Measurements from ENCODE around the gene FGFBP2.

The FGFBP2 gene

GRCh38 chr4:15921592-15921932, 41.4 kb downstream of the FGFBP2 start:
- Histone ChIP-seq H3K79me2 (ENCODE audit: control insufficient read depth, low read length) (no peaks in the 10 kb centered on the region), H3K9me2 (replicated peaks; ENCODE audit: control insufficient read depth, low read length) (no peaks in the 10 kb centered on the region), H3K27me3 (ENCODE audit: control insufficient read depth, low read length) (no peaks in the 10 kb centered on the region), H3K27ac (ENCODE audit: low read depth, low read length) (no peak overlapping the region), H3F3A (ENCODE audit: control insufficient read depth, insufficient read depth) (no peaks in the 10 kb centered on the region), H4K20me1 (ENCODE audit: control insufficient read depth, insufficient read depth, low read depth, low read length) (no peaks in the 10 kb centered on the region), H3K36me3 (ENCODE audit: control insufficient read depth, low read length) (no peaks in the 10 kb centered on the region), H3K4me3 (ENCODE audit: low read length) (no peak overlapping the region), H3K4me1 (ENCODE audit: control insufficient read depth, low read length) (no peaks in the 10 kb centered on the region), H3K4me2 (ENCODE audit: low read length) (no peak overlapping the region), H3K9me3 (ENCODE audit: control insufficient read depth, insufficient read depth, low read length) (no peaks in the 10 kb centered on the region)
- TF ChIP-seq EZH2phosphoT487 (IDR thresholded peaks at IDR 0.05; ENCODE audit: borderline replicate concordance, low read length) (no peak), CTCF (IDR thresholded peaks at IDR 0.05; ENCODE audit: low read depth, low read length, poor library complexity, severe bottlenecking) (no peak)

GRCh38 chr4:15920723-15921591, 42.0 kb downstream of the FGFBP2 start:
- Histone ChIP-seq H3K27ac (ENCODE audit: low read depth, low read length) (no peak overlapping the region), H3K4me3 (ENCODE audit: low read length) (no peak overlapping the region)
- TF ChIP-seq CTCF (IDR thresholded peaks at IDR 0.05; ENCODE audit: low read depth, low read length, poor library complexity, severe bottlenecking) (no peak), EZH2phosphoT487 (IDR thresholded peaks at IDR 0.05; ENCODE audit: borderline replicate concordance, low read length) (no peak)

GRCh38 chr4:15918484-15919129, 44.4 kb downstream of the FGFBP2 start:
- Histone ChIP-seq H3K27ac (ENCODE audit: low read depth, low read length) (no peak overlapping the region), H3F3A (ENCODE audit: control insufficient read depth, insufficient read depth) (no peaks in the 10 kb centered on the region), H4K20me1 (ENCODE audit: control insufficient read depth, insufficient read depth, low read depth, low read length) (no peaks in the 10 kb centered on the region), H3K27me3 (ENCODE audit: control insufficient read depth, low read length) (peaks cover 14% of the 10 kb centered on the region; the same call in 1 of the 2 replicates), H3K4me2 (ENCODE audit: low read length) (no peak overlapping the region), H3K9me3 (ENCODE audit: control insufficient read depth, insufficient read depth, low read length) (no peaks in the 10 kb centered on the region), H3K79me2 (ENCODE audit: control insufficient read depth, low read length) (no peaks in the 10 kb centered on the region), H3K9me2 (replicated peaks; ENCODE audit: control insufficient read depth, low read length) (no peaks in the 10 kb centered on the region), H3K36me3 (ENCODE audit: control insufficient read depth, low read length) (no peaks in the 10 kb centered on the region), H3K4me3 (ENCODE audit: low read length) (no peak overlapping the region), H3K4me1 (ENCODE audit: control insufficient read depth, low read length) (no peaks in the 10 kb centered on the region)
- no peak for TF ChIP-seq CTCF (IDR thresholded peaks at IDR 0.05; ENCODE audit: low read depth, low read length, poor library complexity, severe bottlenecking)
- TF ChIP-seq EZH2phosphoT487 (IDR thresholded peaks at IDR 0.05; ENCODE audit: borderline replicate concordance, low read length), result no peak

More at GRCh38 chr4:15920723-15921591, 42.0 kb downstream of the FGFBP2 start:
- no peaks in the 10 kb centered on the region for H3K9me2 ChIP-seq (replicated peaks; ENCODE audit: control insufficient read depth, low read length)
- H3F3A ChIP-seq (ENCODE audit: control insufficient read depth, insufficient read depth), result no peaks in the 10 kb centered on the region
- no peaks in the 10 kb centered on the region for H3K9me3 ChIP-seq (ENCODE audit: control insufficient read depth, insufficient read depth, low read length)
- H3K4me2 ChIP-seq (ENCODE audit: low read length), result no peak overlapping the region
- no peaks in the 10 kb centered on the region for H3K79me2 ChIP-seq (ENCODE audit: control insufficient read depth, low read length)
- H3K4me1 ChIP-seq (ENCODE audit: control insufficient read depth, low read length), result no peaks in the 10 kb centered on the region
- no peaks in the 10 kb centered on the region for H3K27me3 ChIP-seq (ENCODE audit: control insufficient read depth, low read length)
- no peaks in the 10 kb centered on the region for H3K36me3 ChIP-seq (ENCODE audit: control insufficient read depth, low read length)
- H4K20me1 ChIP-seq (ENCODE audit: control insufficient read depth, insufficient read depth, low read depth, low read length), result no peaks in the 10 kb centered on the region

Measured in DOHH2 (cell line).